D721Med (cell line): ENCODE data around the gene F13B.

ENCODE experiments used
- DNase-seq: peaks from one replicate; pipeline ENCODE4 v3.0.0; 2011; ENCODE audit warnings: low spot score; ENCODE audit not compliant: insufficient read length
- FAIRE-seq: peaks from 2 replicates; lab custom pipeline; 2011; peaks lifted over from hg19 to GRCh38; lab: Jason Lieb, UNC
- CTCF ChIP-seq: IDR thresholded peaks from 2 replicates; pipeline ENCODE4 v1.5.1; 2012; ENCODE audit warnings: mild to moderate bottlenecking, control low read depth; ENCODE audit not compliant: insufficient read depth; ENCODE audit errors: missing control alignments

Gene F13B

GRCh38 chr1:197073978-197074377, 6.9 kb upstream of the F13B start:
- DNase-seq (no peak), FAIRE-seq (no peak)
- no peak for TF ChIP-seq CTCF

- FAIRE-seq (no peak), DNase-seq (no peak)
- TF ChIP-seq CTCF: no peak
Measured at GRCh38 chr1:197067457-197067818, 378 bp upstream of the F13B start.

GRCh38 chr1:197066277-197066676, 783 bp downstream of the F13B start:
- FAIRE-seq (no peak), DNase-seq (no peak)
- no peak for TF ChIP-seq CTCF

- DNase-seq: no peak
- no peak for TF ChIP-seq CTCF
- peak; percentile 87 for FAIRE-seq
Measured at GRCh38 chr1:197065559-197065958, 1.5 kb downstream of the F13B start.

GRCh38 chr1:197063212-197063611, 3.8 kb downstream of the F13B start:
- TF ChIP-seq CTCF: no peak
- DNase-seq (no peak), FAIRE-seq (no peak)

GRCh38 chr1:197062692-197063091, 4.4 kb downstream of the F13B start:
- no peak for FAIRE-seq
- no peak for DNase-seq
- TF ChIP-seq CTCF: no peak

GRCh38 chr1:197049100-197049499, 18.0 kb downstream of the F13B start:
- TF ChIP-seq CTCF: no peak
- no peak for FAIRE-seq
- no peak for DNase-seq
